Large intestine (tissue), 3 donors: Measurements from ENCODE around the gene ATAD5. TPM values are rescaled to one million over a fixed set of nuclear protein-coding genes. Genes with fewer than 3 reads are reported as not detected.
"Not testable (repeated sequence)": the region's sequence is repeated elsewhere in the genome, so short reads cannot be mapped to it uniquely, and the experiment has no call there.

Source experiments
- DNase-seq, 2 donors: peaks; one replicate each; pipeline versions ENCODE4 v3.0.0 to v3.0.0-alpha.2; 2013
- H3K27ac ChIP-seq: one replicate; pipeline ENCODE4 v1.5.1; 2013; ENCODE audit warnings: low read length
- H3K27me3 ChIP-seq: 2 replicates; pipeline ENCODE4 v1.6.1; 2013; ENCODE audit warnings: low read length; ENCODE audit not compliant: control insufficient read depth, insufficient read depth
- H3K36me3 ChIP-seq: 2 replicates; pipeline ENCODE4 v1.6.1; 2013; ENCODE audit warnings: low read length; ENCODE audit not compliant: control insufficient read depth, insufficient read depth
- H3K4me1 ChIP-seq: one replicate; pipeline ENCODE4 v1.6.1; 2013; ENCODE audit warnings: low read length; ENCODE audit not compliant: control insufficient read depth, insufficient read depth
- H3K4me3 ChIP-seq: one replicate; pipeline ENCODE4 v1.5.1; 2013; ENCODE audit warnings: low read length
- H3K9me3 ChIP-seq: one replicate; pipeline ENCODE4 v1.6.1; 2013; ENCODE audit warnings: mild to moderate bottlenecking, low read depth, low read length, moderate library complexity; ENCODE audit not compliant: control insufficient read depth
- WGBS: methylation state at CpG from one replicate; pipeline ENCODE4 v1.1.5; 2013; ENCODE audit warnings: low lambda C conversion rate; ENCODE audit not compliant: insufficient coverage; 5-methylcytosine and 5-hydroxymethylcytosine counted together
- polyA plus RNA-seq: library from polyadenylated mRNA; unstranded; fragments of 120-200 nt; gene quantifications from one replicate; pipeline ENCODE4 v1.2.1, GENCODE V29; 2013

ATAD5 gene
- polyA plus RNA-seq, 1 donor = 4.7 TPM

DNA sequence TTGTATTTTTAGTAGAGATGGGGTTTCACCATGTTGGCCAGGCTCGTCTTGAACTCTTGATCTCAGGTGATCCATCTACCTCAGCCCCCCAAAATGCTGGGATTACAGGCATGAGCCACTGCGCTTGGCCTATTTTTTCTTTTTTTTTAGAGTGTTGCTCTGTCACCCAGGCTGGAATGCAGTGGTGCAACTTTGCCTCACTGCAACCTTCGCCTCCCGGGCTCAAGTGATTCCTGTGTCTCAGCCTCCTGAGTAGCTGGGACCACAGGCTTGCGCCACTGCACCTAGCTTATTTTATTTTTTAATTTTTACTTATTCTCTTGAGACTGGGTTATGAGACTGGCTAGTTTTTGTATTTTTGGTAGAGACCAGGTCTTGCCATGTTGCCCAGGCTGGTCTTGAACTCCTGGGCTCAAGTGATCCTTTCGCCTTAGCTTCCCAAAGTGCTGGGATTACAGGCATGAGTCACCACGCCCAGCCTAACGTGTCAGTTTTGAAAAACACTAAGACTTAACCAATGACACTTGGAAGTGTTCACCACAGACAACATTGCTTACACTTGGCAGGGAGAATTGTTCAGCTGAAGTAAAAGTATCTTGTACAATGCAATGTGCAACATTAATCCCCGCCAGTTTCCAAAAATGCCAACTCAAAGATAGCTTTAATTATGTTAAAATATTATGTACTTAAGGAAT, 26.9 kb downstream of the ATAD5 start:
- 100% methylated on average over 1 of the region's 9 CpGs for WGBS
- no peak overlapping the region for H3K4me3 ChIP-seq
- no peaks in the 10 kb centered on the region for H3K27me3 ChIP-seq
- H3K4me1 ChIP-seq = no peaks in the 10 kb centered on the region
- no peak overlapping the region for H3K27ac ChIP-seq
- H3K36me3 ChIP-seq = peaks cover 5% of the 10 kb centered on the region
- H3K9me3 ChIP-seq = no peaks in the 10 kb centered on the region
- DNase-seq = no peak

GRCh38 chr17:30864636-30865035, 32.9 kb downstream of the ATAD5 start:
- no peak for DNase-seq
- no peaks in the 10 kb centered on the region for H3K4me1 ChIP-seq
- no peaks in the 10 kb centered on the region for H3K9me3 ChIP-seq
- H3K36me3 ChIP-seq = peaks cover 11% of the 10 kb centered on the region
- H3K4me3 ChIP-seq = no peak overlapping the region
- H3K27ac ChIP-seq = no peak overlapping the region
- no CpG with 5 or more reads among the region's 1 CpG for WGBS
- H3K27me3 ChIP-seq = no peaks in the 10 kb centered on the region

- H3K27me3 ChIP-seq = no peaks in the 10 kb centered on the region
- WGBS = no CpG with 5 or more reads among the region's 6 CpGs
Observed at GRCh38 chr17:30869005-30869404, 37.2 kb downstream of the ATAD5 start.

GRCh38 chr17:30886187-30886586, 54.4 kb downstream of the ATAD5 start:
- no CpG with 5 or more reads among the region's 5 CpGs for WGBS
- DNase-seq = no peak
- no peaks in the 10 kb centered on the region for H3K9me3 ChIP-seq
- H3K4me1 ChIP-seq = no peaks in the 10 kb centered on the region
- no peak overlapping the region for H3K27ac ChIP-seq
- no peak overlapping the region for H3K4me3 ChIP-seq
- H3K27me3 ChIP-seq = no peaks in the 10 kb centered on the region
- peaks cover 2% of the 10 kb centered on the region for H3K36me3 ChIP-seq

More at GRCh38 chr17:30869005-30869404, 37.2 kb downstream of the ATAD5 start:
- Histone ChIP-seq H3K36me3 (peaks cover 10% of the 10 kb centered on the region), H3K4me1 (no peaks in the 10 kb centered on the region), H3K9me3 (no peaks in the 10 kb centered on the region), H3K27ac (no peak overlapping the region), H3K4me3 (no peak overlapping the region)
- DNase-seq = no peak

GRCh38 chr17:30894236-30894635, 62.5 kb downstream of the ATAD5 start:
- H3K36me3 ChIP-seq = peaks cover 9% of the 10 kb centered on the region
- no peaks in the 10 kb centered on the region for H3K4me1 ChIP-seq
- H3K4me3 ChIP-seq = no peak overlapping the region
- no peak for DNase-seq
- H3K9me3 ChIP-seq = no peaks in the 10 kb centered on the region
- no peaks in the 10 kb centered on the region for H3K27me3 ChIP-seq
- 100% methylated on average over 1 of the region's 3 CpGs for WGBS
- no peak overlapping the region for H3K27ac ChIP-seq

DNA sequence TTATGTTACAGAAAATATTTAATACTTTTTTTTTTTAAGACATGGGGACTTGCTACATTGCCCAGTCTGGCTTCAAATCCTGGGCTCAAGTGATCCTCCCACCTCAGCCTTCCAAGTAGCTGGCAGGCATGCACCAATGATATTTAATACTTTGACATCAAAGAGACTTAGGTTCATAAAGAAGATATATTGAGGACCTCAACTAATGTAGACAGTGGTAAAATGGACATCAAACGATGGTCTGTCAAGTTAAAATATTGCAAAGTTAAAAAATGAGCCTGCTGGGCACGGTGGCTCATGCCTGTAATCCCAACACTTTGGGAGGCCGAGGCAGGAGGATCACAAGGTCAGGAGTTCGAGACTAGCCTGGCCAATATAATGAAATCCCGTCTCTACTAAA, 65.5 kb downstream of the ATAD5 start:
- Histone ChIP-seq H3K4me1 (no peaks in the 10 kb centered on the region), H3K9me3 (no peaks in the 10 kb centered on the region), H3K27me3 (no peaks in the 10 kb centered on the region), H3K4me3 (no peak overlapping the region), H3K27ac (no peak overlapping the region), H3K36me3 (peaks cover 18% of the 10 kb centered on the region)
- no peak for DNase-seq
- WGBS = no CpG with 5 or more reads among the region's 5 CpGs

DNA sequence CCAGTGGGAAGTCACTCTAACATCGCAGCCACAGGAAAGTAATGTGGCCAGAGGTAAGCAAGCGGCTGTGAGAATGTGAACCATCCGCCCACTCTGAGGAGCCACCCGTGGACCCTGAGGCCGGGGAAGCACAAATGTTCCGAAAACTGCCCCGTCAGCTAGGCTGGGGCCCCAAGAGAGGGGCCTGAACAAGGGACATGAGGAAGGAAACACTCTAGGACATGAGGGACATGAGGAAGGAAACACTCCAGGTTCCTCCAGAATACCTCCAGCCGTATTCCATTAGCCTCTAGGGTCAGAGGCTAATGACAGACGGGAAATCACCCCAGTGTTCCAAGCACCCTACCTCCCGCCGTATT, 74.0 kb downstream of the ATAD5 start:
- no peaks in the 10 kb centered on the region for H3K9me3 ChIP-seq
- peak in 1 of 2 donors; percentile 90 for DNase-seq
- H3K4me3 ChIP-seq = peak overlapping the region; percentile 69
- peak overlapping the region; percentile 81 for H3K27ac ChIP-seq
- peaks cover 6% of the 10 kb centered on the region for H3K4me1 ChIP-seq
- WGBS = no CpG with 5 or more reads among the region's 11 CpGs
- H3K36me3 ChIP-seq = peaks cover 18% of the 10 kb centered on the region
- no peaks in the 10 kb centered on the region for H3K27me3 ChIP-seq

GRCh38 chr17:30906101-30906911, 74.5 kb downstream of the ATAD5 start, which contains the start of gene TEFM:
TEFM (minus strand) TSS chr17:30906238; CDS start chr17:30906198, 40 bp downstream.
- Histone ChIP-seq H3K27me3 (no peaks in the 10 kb centered on the region), H3K4me3 (peak within 1 kb of the TSS; percentile 69), H3K4me1 (peaks cover 6% of the 10 kb centered on the region), H3K27ac (peak within 1 kb of the TSS; percentile 81), H3K36me3 (peaks cover 16% of the 10 kb centered on the region), H3K9me3 (no peaks in the 10 kb centered on the region)
- WGBS = no CpG with 5 or more reads among the region's 47 CpGs
- DNase-seq = peak; percentile 83 to 95

GRCh38 chr17:30908717-30909420, 77.1 kb downstream of the ATAD5 start:
- Histone ChIP-seq H3K4me1 (peaks cover 6% of the 10 kb centered on the region), H3K4me3 (no peak overlapping the region), H3K9me3 (no peaks in the 10 kb centered on the region), H3K27me3 (no peaks in the 10 kb centered on the region), H3K27ac (no peak overlapping the region), H3K36me3 (peaks cover 3% of the 10 kb centered on the region)
- no peak for DNase-seq
- no CpG with 5 or more reads among the region's 3 CpGs for WGBS

- no CpG with 5 or more reads among the region's 7 CpGs for WGBS
- H3K27me3 ChIP-seq, H3K36me3 ChIP-seq, H3K9me3 ChIP-seq, H3K4me3 ChIP-seq, H3K27ac ChIP-seq, DNase-seq, H3K4me1 ChIP-seq: not testable (repeated sequence)
Observed at GRCh38 chr17:30910151-30910550, 78.4 kb downstream of the ATAD5 start.
